ENCODE results near the gene TNKS2.
"Not testable (repeated sequence)": the region's sequence is repeated elsewhere in the genome, so short reads cannot be mapped to it uniquely, and the experiment has no call there.

Gene TNKS2

DNA sequence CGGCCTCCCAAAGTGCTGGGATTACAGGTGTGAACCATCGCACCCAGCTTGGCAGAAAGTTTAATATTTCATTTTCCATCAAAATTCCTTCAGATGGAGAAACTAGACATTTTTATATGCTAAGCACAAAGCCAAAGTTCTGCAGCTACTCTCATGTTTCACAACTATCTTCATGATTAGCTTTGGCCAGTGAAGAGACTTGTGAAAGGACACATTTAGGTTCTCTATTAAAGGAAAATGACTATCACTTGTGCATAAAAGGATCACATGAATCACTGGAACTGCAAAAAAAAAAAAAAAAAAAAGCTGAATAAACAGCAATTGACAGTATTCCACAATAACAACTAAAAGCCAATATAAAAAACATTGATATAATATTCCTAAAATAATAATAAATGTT is 94.8 kb downstream of the TNKS2 start:
- Histone ChIP-seq H3K9me3 (ENCODE audit: insufficient read depth, low read length) (no peaks in the 10 kb centered on the region), H3K27ac (ENCODE audit: low read depth, low read length) (no peak overlapping the region), H4K20me1 (ENCODE audit: low read depth, low read length) (no peaks in the 10 kb centered on the region), H3K79me2 (ENCODE audit: insufficient read depth, low read length) (no peaks in the 10 kb centered on the region), H3K27me3 (ENCODE audit: low read length) (no peaks in the 10 kb centered on the region), H3K4me2 (ENCODE audit: low read depth, low read length, poor library complexity, severe bottlenecking) (no peak overlapping the region), H3K36me3 (ENCODE audit: low read length) (no peaks in the 10 kb centered on the region), H2AFZ (ENCODE audit: low read depth, low read length, severe bottlenecking) (no peak overlapping the region), H3K9ac (ENCODE audit: low read length) (no peak overlapping the region), H3F3A (ENCODE audit: insufficient read depth) (no peaks in the 10 kb centered on the region), H3K9me2 (replicated peaks; ENCODE audit: insufficient read depth, low read length) (no peaks in the 10 kb centered on the region), H3K4me3 (ENCODE audit: insufficient read depth, low read length, poor library complexity, severe bottlenecking) (no peak overlapping the region)
- no peak for TF ChIP-seq EZH2phosphoT487 (conservative IDR thresholded peaks at IDR 0.05; ENCODE audit: low read length)
- TF ChIP-seq, protein P1, sequence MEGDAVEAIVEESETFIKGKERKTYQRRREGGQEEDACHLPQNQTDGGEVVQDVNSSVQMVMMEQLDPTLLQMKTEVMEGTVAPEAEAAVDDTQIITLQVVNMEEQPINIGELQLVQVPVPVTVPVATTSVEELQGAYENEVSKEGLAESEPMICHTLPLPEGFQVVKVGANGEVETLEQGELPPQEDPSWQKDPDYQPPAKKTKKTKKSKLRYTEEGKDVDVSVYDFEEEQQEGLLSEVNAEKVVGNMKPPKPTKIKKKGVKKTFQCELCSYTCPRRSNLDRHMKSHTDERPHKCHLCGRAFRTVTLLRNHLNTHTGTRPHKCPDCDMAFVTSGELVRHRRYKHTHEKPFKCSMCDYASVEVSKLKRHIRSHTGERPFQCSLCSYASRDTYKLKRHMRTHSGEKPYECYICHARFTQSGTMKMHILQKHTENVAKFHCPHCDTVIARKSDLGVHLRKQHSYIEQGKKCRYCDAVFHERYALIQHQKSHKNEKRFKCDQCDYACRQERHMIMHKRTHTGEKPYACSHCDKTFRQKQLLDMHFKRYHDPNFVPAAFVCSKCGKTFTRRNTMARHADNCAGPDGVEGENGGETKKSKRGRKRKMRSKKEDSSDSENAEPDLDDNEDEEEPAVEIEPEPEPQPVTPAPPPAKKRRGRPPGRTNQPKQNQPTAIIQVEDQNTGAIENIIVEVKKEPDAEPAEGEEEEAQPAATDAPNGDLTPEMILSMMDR (IDR thresholded peaks at IDR 0.05; ENCODE audit: insufficient read depth, low read length, poor library complexity, severe bottlenecking): no peak

DNA sequence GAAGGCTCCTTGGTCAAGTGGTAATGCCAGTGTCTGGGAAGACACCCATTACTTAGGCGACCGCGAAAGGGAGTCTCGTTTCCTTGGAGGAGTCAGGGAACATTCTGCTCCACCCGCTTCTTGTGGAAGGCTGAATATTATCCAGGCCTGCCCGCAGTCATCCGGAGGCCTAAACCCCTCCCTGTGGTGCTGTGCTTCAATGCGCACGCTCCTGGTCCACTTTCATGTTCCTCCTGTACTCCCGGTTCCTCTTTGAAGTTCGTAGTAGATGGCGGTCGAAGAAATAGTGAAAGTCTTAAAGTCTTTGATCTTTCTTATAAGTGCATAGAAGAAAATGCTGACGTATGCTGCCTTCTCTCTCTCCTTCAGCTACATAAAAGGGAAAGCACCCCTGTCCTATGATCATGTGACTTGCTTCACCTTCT is 96.0 kb downstream of the TNKS2 start:
- not testable (repeated sequence) for H3F3A ChIP-seq (ENCODE audit: insufficient read depth); H3K9me3 ChIP-seq (ENCODE audit: insufficient read depth, low read length); H3K4me3 ChIP-seq (ENCODE audit: insufficient read depth, low read length, poor library complexity, severe bottlenecking); H2AFZ ChIP-seq (ENCODE audit: low read depth, low read length, severe bottlenecking); H3K4me2 ChIP-seq (ENCODE audit: low read depth, low read length, poor library complexity, severe bottlenecking); H3K27me3 ChIP-seq (ENCODE audit: low read length); H4K20me1 ChIP-seq (ENCODE audit: low read depth, low read length); H3K79me2 ChIP-seq (ENCODE audit: insufficient read depth, low read length); H3K27ac ChIP-seq (ENCODE audit: low read depth, low read length); H3K9ac ChIP-seq (ENCODE audit: low read length); H3K36me3 ChIP-seq (ENCODE audit: low read length); H3K9me2 ChIP-seq (replicated peaks; ENCODE audit: insufficient read depth, low read length)

DNA sequence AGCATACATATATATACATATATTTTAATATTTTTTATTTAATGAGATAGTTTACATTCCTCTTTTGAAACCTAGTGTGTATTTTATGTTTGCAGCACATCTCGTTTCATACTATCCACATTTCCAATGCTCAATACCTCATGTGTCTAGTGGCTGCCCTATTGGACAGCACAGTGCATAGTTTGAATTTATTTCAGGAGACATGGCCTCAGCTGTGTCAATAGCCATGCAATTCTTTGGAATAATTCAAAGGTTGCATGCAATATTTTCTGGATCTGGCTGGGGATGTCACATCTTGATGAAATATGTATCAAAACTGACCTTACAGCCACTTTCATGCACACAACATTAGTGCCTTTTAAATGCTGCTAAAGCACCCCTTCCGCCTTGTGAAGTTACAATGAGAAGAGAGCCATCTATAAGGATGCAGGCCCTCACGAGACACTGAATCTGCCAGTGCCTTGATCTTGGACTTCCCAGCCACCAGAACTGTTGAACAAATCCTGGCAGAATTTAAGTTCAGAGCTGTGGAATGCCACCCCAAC is 98.1 kb downstream of the TNKS2 start:
- TF ChIP-seq, protein P1 (IDR thresholded peaks at IDR 0.05; ENCODE audit: insufficient read depth, low read length, poor library complexity, severe bottlenecking): no peak
- no peak for TF ChIP-seq EZH2phosphoT487 (conservative IDR thresholded peaks at IDR 0.05; ENCODE audit: low read length)
- no peak overlapping the region for H3K4me2 ChIP-seq (ENCODE audit: low read depth, low read length, poor library complexity, severe bottlenecking)
- H2AFZ ChIP-seq (ENCODE audit: low read depth, low read length, severe bottlenecking): no peak overlapping the region
- no peaks in the 10 kb centered on the region for H3F3A ChIP-seq (ENCODE audit: insufficient read depth)
- no peak overlapping the region for H3K27ac ChIP-seq (ENCODE audit: low read depth, low read length)
- no peaks in the 10 kb centered on the region for H3K9me2 ChIP-seq (replicated peaks; ENCODE audit: insufficient read depth, low read length)
- no peaks in the 10 kb centered on the region for H3K9me3 ChIP-seq (ENCODE audit: insufficient read depth, low read length)
- no peak overlapping the region for H3K4me3 ChIP-seq (ENCODE audit: insufficient read depth, low read length, poor library complexity, severe bottlenecking)
- H3K36me3 ChIP-seq (ENCODE audit: low read length): no peaks in the 10 kb centered on the region
- no peaks in the 10 kb centered on the region for H4K20me1 ChIP-seq (ENCODE audit: low read depth, low read length)
- no peak overlapping the region for H3K9ac ChIP-seq (ENCODE audit: low read length)
- no peaks in the 10 kb centered on the region for H3K79me2 ChIP-seq (ENCODE audit: insufficient read depth, low read length)
- no peaks in the 10 kb centered on the region for H3K27me3 ChIP-seq (ENCODE audit: low read length)

DNA sequence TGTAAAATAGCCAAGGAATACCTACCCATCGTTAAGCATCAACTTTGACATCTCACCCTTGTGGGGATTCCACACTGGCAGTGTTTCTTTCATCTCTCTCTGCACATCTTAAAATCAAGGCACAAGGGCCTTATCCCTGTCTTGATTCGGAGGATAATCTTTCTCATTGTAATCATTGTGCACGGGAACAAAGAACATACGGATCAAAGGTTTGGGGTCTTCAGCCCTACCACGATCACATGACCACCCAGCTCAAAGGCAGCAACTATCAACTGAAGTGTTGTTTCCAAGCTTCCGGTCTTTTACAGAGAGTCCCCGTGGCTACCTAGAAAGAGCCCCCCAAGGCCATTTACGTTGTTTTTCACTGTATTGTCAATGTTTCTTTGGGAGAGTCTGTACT is 99.2 kb downstream of the TNKS2 start:
- no peak overlapping the region for H2AFZ ChIP-seq (ENCODE audit: low read depth, low read length, severe bottlenecking)

More for the DNA sequence above, 99.2 kb downstream of the TNKS2 start:
- H3K9me2 ChIP-seq (replicated peaks; ENCODE audit: insufficient read depth, low read length): no peaks in the 10 kb centered on the region
- no peak overlapping the region for H3K4me2 ChIP-seq (ENCODE audit: low read depth, low read length, poor library complexity, severe bottlenecking)
- TF ChIP-seq EZH2phosphoT487 (conservative IDR thresholded peaks at IDR 0.05; ENCODE audit: low read length): no peak
- TF ChIP-seq, protein P1 (IDR thresholded peaks at IDR 0.05; ENCODE audit: insufficient read depth, low read length, poor library complexity, severe bottlenecking): no peak
- H3K27me3 ChIP-seq (ENCODE audit: low read length): no peaks in the 10 kb centered on the region
- H3K36me3 ChIP-seq (ENCODE audit: low read length): no peaks in the 10 kb centered on the region
- no peaks in the 10 kb centered on the region for H3K79me2 ChIP-seq (ENCODE audit: insufficient read depth, low read length)
- H3F3A ChIP-seq (ENCODE audit: insufficient read depth): no peaks in the 10 kb centered on the region
- no peak overlapping the region for H3K4me3 ChIP-seq (ENCODE audit: insufficient read depth, low read length, poor library complexity, severe bottlenecking)
- no peak overlapping the region for H3K9ac ChIP-seq (ENCODE audit: low read length)
- H4K20me1 ChIP-seq (ENCODE audit: low read depth, low read length): no peaks in the 10 kb centered on the region
- H3K27ac ChIP-seq (ENCODE audit: low read depth, low read length): no peak overlapping the region
- no peaks in the 10 kb centered on the region for H3K9me3 ChIP-seq (ENCODE audit: insufficient read depth, low read length)

Data from SU-DHL-6 (cell line).